ENCODE measurements around the gene KRT15. TPM values are rescaled to one million over a fixed set of nuclear protein-coding genes. Genes with fewer than 3 reads are reported as not detected.

The KRT15 gene
- total and polyA plus RNA-seq, 2 donors (not counting 1 experiment from before 2014, with no cell fraction given) = not detected

DNA sequence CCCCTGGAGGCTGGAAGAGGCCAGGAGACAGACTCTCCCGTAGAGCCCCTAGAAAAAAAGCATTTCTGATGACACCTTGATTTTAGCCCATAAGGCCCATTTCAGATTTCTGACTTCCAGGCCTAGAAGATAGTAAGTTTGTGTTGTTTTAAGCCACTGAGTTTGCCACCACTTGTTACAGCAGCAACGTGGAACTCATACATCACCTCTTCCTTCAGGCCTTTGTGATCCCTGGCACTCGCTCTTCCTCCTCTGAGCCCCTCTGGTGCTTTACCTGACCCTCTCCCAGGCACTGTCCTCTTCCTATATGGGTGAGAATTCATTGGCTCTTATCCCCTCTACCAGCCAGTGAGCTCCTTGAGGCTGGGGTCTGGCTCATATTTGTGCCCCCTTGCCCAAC lies 28.1 kb upstream of the KRT15 start:
- H3K4me2 ChIP-seq (replicated peaks; ENCODE audit: low read depth, low read length, poor library complexity, severe bottlenecking) = no peak overlapping the region
- POLR2A ChIA-PET = no interaction called here
- H3K27me3 Mint-ChIP-seq = peaks cover 35% of the 10 kb centered on the region
- no peak overlapping the region for H2AFZ ChIP-seq (ENCODE audit: insufficient read depth, low read depth, low read length, poor library complexity, severe bottlenecking)
- no peak for ATAC-seq (ENCODE audit: low read depth)
- peaks cover 0 to 30% (median 7%) of the 10 kb centered on the region in 4 experiments for H3K27me3 ChIP-seq (replicated peaks in 1 of 4; ENCODE audit: control extremely low read depth in 1 of 4, control insufficient read depth in 3 of 4, insufficient read depth in 4 of 4, low read length in 3 of 4)
- H3K27ac Mint-ChIP-seq = no peak overlapping the region
- intact Hi-C loops (cut with micrococcal nuclease) = no loop called here
- no peak overlapping the region for H3K9ac ChIP-seq (ENCODE audit: low read length)
- H4K20me1 ChIP-seq (ENCODE audit: control insufficient read depth, insufficient read depth, low read length, poor library complexity, severe bottlenecking) = no peaks in the 10 kb centered on the region
- no peaks in the 10 kb centered on the region for H3K36me3 ChIP-seq (replicated peaks in 1 of 2; ENCODE audit: control extremely low read depth in 1 of 2, control insufficient read depth in 1 of 2, extremely low read depth in 1 of 2, insufficient read depth in 2 of 2, low read length in 1 of 2)
- H3K4me3 Mint-ChIP-seq = no peak overlapping the region
- 73% methylated on average over 2 of the region's 3 CpGs for WGBS (ENCODE audit: insufficient coverage)
- no peak overlapping the region for H3K4me3 ChIP-seq (ENCODE audit: control extremely low read depth in 1 of 5, extremely low read depth in 1 of 5, insufficient read depth in 1 of 5, low read depth in 2 of 5, low read length in 4 of 5)
- H3K9me3 ChIP-seq (ENCODE audit: control extremely low read depth in 1 of 3, control insufficient read depth in 2 of 3, insufficient read depth in 1 of 3, low read length in 2 of 3) = peaks cover 0 to 22% (median 0%) of the 10 kb centered on the region in 3 donors
- H3K4me1 ChIP-seq (ENCODE audit: control insufficient read depth in 2 of 2, insufficient read depth in 2 of 2, low read length in 2 of 2) = peaks cover 8 to 13% of the 10 kb centered on the region in 2 donors
- CTCF ChIA-PET = interaction anchor here (4.5 kb wide), 1 partner anchor 635 kb away, joined by 44 read pairs; no protein-coding TSS in a partner anchor
- H3K9me3 Mint-ChIP-seq (ENCODE audit: insufficient read depth) = no peaks in the 10 kb centered on the region
- no peak overlapping the region for H3K27ac ChIP-seq (ENCODE audit: low read length in 2 of 2)
- no peaks in the 10 kb centered on the region for H3K79me2 ChIP-seq (ENCODE audit: control insufficient read depth, insufficient read depth, low read length)
- DNase-seq = no peak
- peaks cover 8% of the 10 kb centered on the region for H3K4me1 Mint-ChIP-seq
- TF ChIP-seq, protein P1, sequence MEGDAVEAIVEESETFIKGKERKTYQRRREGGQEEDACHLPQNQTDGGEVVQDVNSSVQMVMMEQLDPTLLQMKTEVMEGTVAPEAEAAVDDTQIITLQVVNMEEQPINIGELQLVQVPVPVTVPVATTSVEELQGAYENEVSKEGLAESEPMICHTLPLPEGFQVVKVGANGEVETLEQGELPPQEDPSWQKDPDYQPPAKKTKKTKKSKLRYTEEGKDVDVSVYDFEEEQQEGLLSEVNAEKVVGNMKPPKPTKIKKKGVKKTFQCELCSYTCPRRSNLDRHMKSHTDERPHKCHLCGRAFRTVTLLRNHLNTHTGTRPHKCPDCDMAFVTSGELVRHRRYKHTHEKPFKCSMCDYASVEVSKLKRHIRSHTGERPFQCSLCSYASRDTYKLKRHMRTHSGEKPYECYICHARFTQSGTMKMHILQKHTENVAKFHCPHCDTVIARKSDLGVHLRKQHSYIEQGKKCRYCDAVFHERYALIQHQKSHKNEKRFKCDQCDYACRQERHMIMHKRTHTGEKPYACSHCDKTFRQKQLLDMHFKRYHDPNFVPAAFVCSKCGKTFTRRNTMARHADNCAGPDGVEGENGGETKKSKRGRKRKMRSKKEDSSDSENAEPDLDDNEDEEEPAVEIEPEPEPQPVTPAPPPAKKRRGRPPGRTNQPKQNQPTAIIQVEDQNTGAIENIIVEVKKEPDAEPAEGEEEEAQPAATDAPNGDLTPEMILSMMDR (IDR thresholded peaks at IDR 0.05) = no peak
- no peak for TF ChIP-seq EZH2 (IDR thresholded peaks at IDR 0.05; ENCODE audit: borderline replicate concordance, insufficient read depth, low read depth, low read length, poor library complexity, severe bottlenecking)

DNA sequence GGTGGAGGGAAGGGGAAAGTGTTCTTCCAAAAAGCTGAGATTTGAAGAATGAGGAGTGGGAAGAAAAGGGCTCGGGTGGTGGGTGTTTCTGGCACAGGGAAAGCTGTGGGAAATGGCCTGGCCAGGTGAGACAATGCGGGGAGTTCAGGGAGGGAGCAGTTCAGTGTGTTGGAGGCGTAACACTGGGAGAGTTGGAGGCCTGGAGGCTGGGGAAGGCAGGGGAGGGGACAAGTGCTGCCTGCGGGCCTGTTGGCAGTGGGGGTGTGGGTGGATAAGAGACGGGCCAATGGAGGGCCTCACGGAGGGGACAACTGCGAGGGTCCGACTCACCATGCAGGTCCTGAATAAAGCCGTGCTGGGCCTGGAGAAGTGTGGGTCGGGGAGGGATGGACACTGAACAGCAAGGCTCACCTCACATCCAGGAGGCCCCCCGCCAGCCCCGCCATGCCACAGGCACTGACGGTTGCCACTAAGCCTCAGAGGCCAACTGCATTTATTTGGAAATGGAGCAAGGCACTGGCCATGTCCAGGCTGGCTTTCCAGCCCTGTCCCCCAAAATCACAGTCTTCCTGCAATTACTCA lies 27.2 kb upstream of the KRT15 start:
- no peak for ATAC-seq (ENCODE audit: low read depth)

More for the DNA sequence above, 27.2 kb upstream of the KRT15 start:
- H4K20me1 ChIP-seq (ENCODE audit: control insufficient read depth, insufficient read depth, low read length, poor library complexity, severe bottlenecking) = no peaks in the 10 kb centered on the region
- no peak overlapping the region for H2AFZ ChIP-seq (ENCODE audit: insufficient read depth, low read depth, low read length, poor library complexity, severe bottlenecking)
- H3K36me3 ChIP-seq (replicated peaks in 1 of 2; ENCODE audit: control extremely low read depth in 1 of 2, control insufficient read depth in 1 of 2, extremely low read depth in 1 of 2, insufficient read depth in 2 of 2, low read length in 1 of 2) = no peaks in the 10 kb centered on the region
- ChIA-PET POLR2A (no interaction called here), CTCF (no interaction called here)
- no peak overlapping the region for H3K4me3 ChIP-seq (ENCODE audit: control extremely low read depth in 1 of 5, extremely low read depth in 1 of 5, insufficient read depth in 1 of 5, low read depth in 2 of 5, low read length in 4 of 5)
- H3K9me3 ChIP-seq (ENCODE audit: control extremely low read depth in 1 of 3, control insufficient read depth in 2 of 3, insufficient read depth in 1 of 3, low read length in 2 of 3) = peaks cover 0 to 22% (median 0%) of the 10 kb centered on the region in 3 donors
- H3K79me2 ChIP-seq (ENCODE audit: control insufficient read depth, insufficient read depth, low read length) = no peaks in the 10 kb centered on the region
- H3K9me3 Mint-ChIP-seq (ENCODE audit: insufficient read depth) = no peaks in the 10 kb centered on the region
- H3K4me2 ChIP-seq (replicated peaks; ENCODE audit: low read depth, low read length, poor library complexity, severe bottlenecking) = no peak overlapping the region
- peaks cover 8% of the 10 kb centered on the region for H3K4me1 Mint-ChIP-seq
- peaks cover 34% of the 10 kb centered on the region for H3K27me3 Mint-ChIP-seq
- DNase-seq = no peak
- intact Hi-C loops (cut with micrococcal nuclease) = no loop called here
- 82% methylated on average over 10 of the region's 13 CpGs for WGBS (ENCODE audit: insufficient coverage)
- no peak overlapping the region for H3K27ac Mint-ChIP-seq
- H3K9ac ChIP-seq (ENCODE audit: low read length) = no peak overlapping the region
- H3K4me1 ChIP-seq (ENCODE audit: control insufficient read depth in 2 of 2, insufficient read depth in 2 of 2, low read length in 2 of 2) = peaks cover 8 to 13% of the 10 kb centered on the region in 2 donors
- H3K4me3 Mint-ChIP-seq = no peak overlapping the region
- TF ChIP-seq EZH2 (IDR thresholded peaks at IDR 0.05; ENCODE audit: borderline replicate concordance, insufficient read depth, low read depth, low read length, poor library complexity, severe bottlenecking) = no peak
- TF ChIP-seq, protein P1 (IDR thresholded peaks at IDR 0.05) = no peak
- H3K27me3 ChIP-seq (replicated peaks in 1 of 4; ENCODE audit: control extremely low read depth in 1 of 4, control insufficient read depth in 3 of 4, insufficient read depth in 4 of 4, low read length in 3 of 4) = peaks cover 0 to 26% (median 6%) of the 10 kb centered on the region in 4 experiments
- H3K27ac ChIP-seq (ENCODE audit: low read length in 2 of 2) = no peak overlapping the region

Measured in B cell (primary cell).